ENCODE measurements around the gene PDLIM3. TPM values are rescaled to one million over a fixed set of nuclear protein-coding genes. Genes with fewer than 3 reads are reported as not detected.

PDLIM3 gene
- total and polyA plus RNA-seq, 2 of the 13 experiments (the other 11 are each of a cell fraction or from before 2014, with no cell fraction given) = 5.9 to 14.0 TPM

GRCh38 chr4:185559915-185560281 is 24.6 kb upstream of the PDLIM3 start (continued):
- TF ChIP-seq ASH2L (IDR thresholded peaks at IDR 0.05; ENCODE audit: insufficient read length, low read depth, low read length) (no peak), SUZ12 (IDR thresholded peaks at IDR 0.05; ENCODE audit: low read depth, low read length) (no peak), PAX8 (CRISPR knock-in tag; IDR thresholded peaks at IDR 0.05; ENCODE audit: borderline replicate concordance) (no peak), TEAD3 (CRISPR knock-in tag; optimal IDR thresholded peaks at IDR 0.05; ENCODE audit: borderline replicate concordance) (peak; percentile 30), PBX2 (CRISPR knock-in tag; IDR thresholded peaks at IDR 0.05) (no peak), PLSCR1 (CRISPR knock-in tag; IDR thresholded peaks at IDR 0.05; ENCODE audit: borderline replicate concordance) (no peak), ZNF670 (CRISPR knock-in tag; IDR thresholded peaks at IDR 0.05; ENCODE audit: borderline replicate concordance) (no peak), KAT7 (CRISPR knock-in tag; IDR thresholded peaks at IDR 0.05; ENCODE audit: borderline replicate concordance) (no peak), ZFP36 (IDR thresholded peaks at IDR 0.05; ENCODE audit: borderline replicate concordance, low read depth, low read length, partially characterized antibody) (no peak), POLR2AphosphoS2 (IDR thresholded peaks at IDR 0.05; ENCODE audit: low read depth, low read length) (no peak), NCOA1 (CRISPR knock-in tag; IDR thresholded peaks at IDR 0.05) (no peak), RXRB (CRISPR knock-in tag; IDR thresholded peaks at IDR 0.05; ENCODE audit: borderline replicate concordance) (0 out of 2 replicates have a peak, but pooled peaks have one; percentile 14), ZNF703 (CRISPR knock-in tag; IDR thresholded peaks at IDR 0.05; ENCODE audit: borderline replicate concordance) (no peak), ZNF296 (CRISPR knock-in tag; conservative IDR thresholded peaks at IDR 0.05) (no peak), ZNF564 (CRISPR knock-in tag; IDR thresholded peaks at IDR 0.05) (no peak), FOXA1 (IDR thresholded peaks at IDR 0.05) (no peak), FOXA1 (CRISPR knock-in tag; IDR thresholded peaks at IDR 0.05) (peak; percentile 50; the same call in 1 of the 2 replicates), BRD4 (CRISPR knock-in tag; IDR thresholded peaks at IDR 0.05) (no peak), RBFOX2 (IDR thresholded peaks at IDR 0.05; ENCODE audit: low read depth, low read length) (no peak), NAIF1 (CRISPR knock-in tag; IDR thresholded peaks at IDR 0.05; ENCODE audit: borderline replicate concordance) (no peak), ZC3H4 (CRISPR knock-in tag; IDR thresholded peaks at IDR 0.05; ENCODE audit: borderline replicate concordance) (no peak), HNRNPH1 (optimal IDR thresholded peaks at IDR 0.05; ENCODE audit: low read depth, low read length) (no peak), NFE2 (CRISPR knock-in tag; IDR thresholded peaks at IDR 0.05) (peak; percentile 84), NFE2L2 (IDR thresholded peaks at IDR 0.05; ENCODE audit: low read length) (peak; percentile 84), ZNF660 (CRISPR knock-in tag; IDR thresholded peaks at IDR 0.05; ENCODE audit: borderline replicate concordance, low read depth) (no peak), ATF2 (CRISPR knock-in tag; IDR thresholded peaks at IDR 0.05) (no peak), THAP7 (CRISPR knock-in tag; IDR thresholded peaks at IDR 0.05) (no peak), MIER2 (CRISPR knock-in tag; IDR thresholded peaks at IDR 0.05) (no peak), ZNF782 (CRISPR knock-in tag; IDR thresholded peaks at IDR 0.05; ENCODE audit: borderline replicate concordance) (no peak), ELF3 (CRISPR knock-in tag; IDR thresholded peaks at IDR 0.05) (peak; percentile 27; the same call in 1 of the 2 replicates), SMYD3 (CRISPR knock-in tag; IDR thresholded peaks at IDR 0.05) (no peak)
